ENCODE measurements around the gene VIPR2.
"Not testable (repeated sequence)": the region's sequence is repeated elsewhere in the genome, so short reads cannot be mapped to it uniquely, and the experiment has no call there.

VIPR2 gene

DNA sequence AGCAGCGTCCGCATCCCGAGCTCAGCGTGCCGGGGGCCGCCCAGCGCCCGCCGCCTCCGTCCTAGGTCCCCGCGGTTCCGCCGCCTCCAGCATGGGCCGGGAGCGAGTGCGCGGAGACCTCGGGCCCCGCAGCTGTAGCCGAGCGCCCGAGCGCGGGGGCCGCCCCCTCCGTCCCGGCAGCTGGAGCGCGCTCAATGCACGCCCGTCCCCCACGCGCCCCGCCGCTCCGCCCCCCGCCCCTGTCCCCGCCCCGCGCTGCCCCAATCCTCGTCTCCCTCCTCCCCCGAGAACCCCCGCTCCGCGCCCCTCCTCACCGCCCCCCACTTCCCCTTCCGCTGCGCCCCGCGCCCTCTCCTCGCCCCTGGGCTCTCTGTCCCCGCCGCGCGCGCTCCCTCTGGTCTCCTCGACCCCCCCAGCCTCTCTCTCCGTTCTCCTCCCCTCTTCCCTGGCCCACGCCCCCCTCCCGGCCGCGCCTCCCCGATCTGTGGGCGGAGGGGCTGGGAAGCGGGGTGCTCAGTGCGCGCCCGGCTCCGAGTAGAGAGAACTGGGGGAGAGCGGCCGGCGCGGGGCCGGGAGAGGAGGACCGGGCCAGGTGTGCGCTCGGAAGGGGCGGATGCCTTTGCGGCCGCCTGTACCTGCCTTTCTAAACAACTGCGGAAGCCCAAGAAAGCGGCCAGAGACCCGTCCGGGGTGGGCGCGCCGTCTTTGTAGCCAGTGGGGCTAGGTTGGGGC is at the start of gene VIPR2:
TSS of gene VIPR2 (minus strand) at position 110 of the 732 bp plus-strand sequence. CDS start at position 14, 96 bp downstream.
- no peak for DNase-seq (ENCODE audit: low spot score)

GRCh38 chr7:159193543-159194090 is 49.0 kb upstream of the VIPR2 start:
- no peak for DNase-seq (ENCODE audit: low spot score)

DNA sequence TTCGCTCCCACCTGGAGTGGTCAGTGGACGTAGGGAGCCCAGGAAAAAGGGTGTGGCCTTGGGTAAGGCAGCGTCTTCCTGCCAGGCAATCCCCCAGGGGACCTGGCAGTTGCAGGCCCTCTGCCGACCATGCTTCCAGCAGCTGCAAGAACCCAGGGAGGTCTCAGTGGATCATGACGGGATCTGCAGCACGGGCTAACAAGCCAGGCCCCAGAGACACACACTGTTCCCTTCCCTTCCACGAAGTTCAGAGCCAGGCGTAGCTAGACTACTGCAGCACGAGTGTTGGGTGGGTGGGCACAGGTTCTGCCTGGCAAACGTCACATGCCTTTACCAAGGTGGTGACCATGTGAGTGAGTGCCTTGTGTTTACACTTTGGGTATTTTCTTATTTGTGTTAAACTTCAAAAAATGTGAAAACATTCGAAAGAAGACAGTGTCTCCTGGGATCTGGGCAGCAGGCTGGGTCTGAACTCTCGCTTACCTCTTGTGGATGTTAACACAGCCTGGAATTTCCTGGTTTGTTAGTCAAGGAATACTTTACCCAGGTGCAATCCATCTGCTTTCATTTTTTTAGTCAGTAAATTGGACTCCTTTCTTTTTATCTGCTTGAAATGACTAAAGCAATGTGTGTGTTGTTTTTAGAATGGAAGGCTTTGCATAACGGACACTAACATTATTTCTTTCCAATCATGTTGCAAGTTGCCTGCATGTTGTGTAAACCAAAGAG is 48.2 kb upstream of the VIPR2 start:
- no peak for DNase-seq (ENCODE audit: low spot score)

GRCh38 chr7:159192013-159192412 is 47.3 kb upstream of the VIPR2 start:
- DNase-seq (ENCODE audit: low spot score): no peak

DNA sequence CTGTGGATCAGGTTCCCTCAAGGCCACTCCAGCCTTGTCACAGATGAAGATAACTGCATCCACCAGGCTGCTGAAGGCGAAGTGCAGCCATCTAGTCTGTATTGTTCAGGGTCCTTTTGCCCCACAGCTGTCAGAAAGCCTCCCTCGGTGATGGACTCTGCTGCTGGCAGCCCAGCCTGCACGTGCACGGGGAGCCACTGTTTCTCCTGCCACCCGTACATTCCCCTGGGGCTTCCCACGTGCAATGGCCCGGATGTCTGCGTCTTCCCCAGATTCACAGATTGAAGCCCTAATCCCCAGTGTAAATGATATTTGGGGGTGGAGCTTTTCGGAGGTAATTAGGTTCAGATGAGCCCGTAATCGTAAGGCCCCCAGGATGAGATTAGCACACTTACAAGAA is 46.6 kb upstream of the VIPR2 start:
- no peak for DNase-seq (ENCODE audit: low spot score)

GRCh38 chr7:159188011-159188410 is 43.3 kb upstream of the VIPR2 start:
- DNase-seq (ENCODE audit: low spot score): no peak

GRCh38 chr7:159179241-159179640 is 34.6 kb upstream of the VIPR2 start:
- no peak for DNase-seq (ENCODE audit: low spot score)

- no peak for DNase-seq (ENCODE audit: low spot score)
Measured at GRCh38 chr7:159177284-159177953, 32.8 kb upstream of the VIPR2 start.

- DNase-seq (ENCODE audit: low spot score): no peak
Measured at GRCh38 chr7:159175792-159176191, 31.1 kb upstream of the VIPR2 start.

- not testable (repeated sequence) for DNase-seq (ENCODE audit: low spot score)
Measured at GRCh38 chr7:159175100-159175499, 30.4 kb upstream of the VIPR2 start.

DNA sequence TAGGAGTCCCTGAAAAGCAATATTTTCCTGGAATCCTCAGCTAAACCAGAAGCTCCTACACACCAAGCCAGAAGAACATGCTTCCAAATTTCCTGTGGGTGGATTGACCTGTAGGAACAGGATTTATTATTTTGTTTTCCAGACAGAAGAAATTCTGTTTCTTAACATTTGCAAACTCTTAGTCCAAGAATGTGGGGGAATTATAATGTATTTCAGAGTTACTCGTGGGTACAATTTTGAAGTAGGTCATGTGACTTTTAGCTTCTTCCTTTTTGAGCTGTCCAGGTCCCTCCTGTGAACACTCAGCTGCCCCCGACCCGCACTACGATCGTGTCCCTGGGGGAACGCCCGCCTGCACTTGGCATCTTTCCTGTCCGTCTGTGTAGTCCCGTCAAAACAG is 27.7 kb upstream of the VIPR2 start:
- DNase-seq (ENCODE audit: low spot score): no peak

- no peak for DNase-seq (ENCODE audit: low spot score)
Measured at GRCh38 chr7:159169391-159169790, 24.7 kb upstream of the VIPR2 start.

- DNase-seq (ENCODE audit: low spot score): no peak
Measured at GRCh38 chr7:159167139-159167538, 22.5 kb upstream of the VIPR2 start.

- DNase-seq (ENCODE audit: low spot score): no peak
Measured at GRCh38 chr7:159166530-159166929, 21.9 kb upstream of the VIPR2 start.

DNA sequence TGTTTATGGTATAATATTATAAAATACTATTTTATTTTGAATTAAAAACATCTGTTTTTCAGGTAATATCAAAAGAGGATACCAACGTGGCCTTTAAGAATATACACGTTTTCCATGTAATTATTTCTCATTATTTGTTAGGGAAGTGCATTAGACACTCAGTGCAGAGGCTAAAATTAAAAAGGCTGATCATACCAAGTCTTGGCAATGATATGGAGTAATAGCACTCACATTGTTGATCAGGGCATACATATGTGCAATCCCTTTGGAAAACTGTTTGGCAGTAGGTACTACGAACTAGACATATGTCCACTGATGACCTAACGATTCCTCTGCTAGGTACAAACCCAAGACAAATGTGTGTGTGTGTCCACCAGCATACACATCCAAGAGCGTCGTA is 20.7 kb upstream of the VIPR2 start:
- no peak for DNase-seq (ENCODE audit: low spot score)

GRCh38 chr7:159163703-159164301 is 19.1 kb upstream of the VIPR2 start:
- DNase-seq (ENCODE audit: low spot score): not testable (repeated sequence)

DNA sequence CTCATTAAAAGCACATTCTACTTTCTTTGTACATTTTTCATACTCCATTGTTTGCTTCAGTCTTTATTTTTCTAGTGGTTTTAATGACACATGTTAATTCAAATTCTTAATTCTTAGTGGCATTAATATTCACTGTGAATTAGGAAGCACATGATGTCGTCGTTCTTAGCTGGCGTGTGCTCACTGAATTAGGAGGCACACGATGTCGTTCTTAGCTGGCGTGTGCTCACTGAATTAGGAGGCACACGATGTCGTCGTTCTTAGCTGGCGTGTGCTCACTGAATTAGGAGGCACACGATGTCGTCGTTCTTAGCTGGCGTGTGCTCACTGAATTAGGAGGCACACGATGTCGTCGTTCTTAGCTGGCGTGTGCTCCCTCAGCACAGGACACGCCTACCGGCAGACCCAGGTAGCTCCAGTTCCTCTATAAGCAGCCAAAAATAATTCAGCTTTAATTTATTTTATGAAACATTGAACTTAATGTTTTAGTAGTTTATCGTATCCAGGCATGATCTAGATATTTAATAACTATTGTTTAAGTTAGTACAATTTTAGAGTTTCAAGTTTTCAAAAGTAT is 17.5 kb upstream of the VIPR2 start:
- DNase-seq (ENCODE audit: low spot score): not testable (repeated sequence)

- DNase-seq (ENCODE audit: low spot score): no peak
Measured at GRCh38 chr7:159160450-159160849, 15.8 kb upstream of the VIPR2 start.

GRCh38 chr7:159159731-159160130 is 15.1 kb upstream of the VIPR2 start:
- DNase-seq (ENCODE audit: low spot score): no peak

GRCh38 chr7:159158888-159159405 is 14.3 kb upstream of the VIPR2 start:
- no peak for DNase-seq (ENCODE audit: low spot score)

- DNase-seq (ENCODE audit: low spot score): no peak
Measured at GRCh38 chr7:159158125-159158887, 13.6 kb upstream of the VIPR2 start.

All from cerebellar cortex (tissue), 1 donor.